K562 (cell line): ENCODE data around the gene TMEM81. TPM values are rescaled to one million over a fixed set of nuclear protein-coding genes. Genes with fewer than 3 reads are reported as not detected.

Experiments
- CHAMP1 ChIP-seq: fragments of 450-650 bp; IDR thresholded peaks from 2 replicates; pipeline ENCODE4 v1.6.1; 2016; ENCODE audit warnings: mild to moderate bottlenecking
- CTCFL ChIP-seq: IDR thresholded peaks from 2 replicates; pipeline ENCODE4 v1.6.1; 2011; ENCODE audit warnings: borderline replicate concordance, low read depth, mild to moderate bottlenecking, moderate library complexity, low read length; ENCODE audit not compliant: insufficient read depth, poor library complexity, severe bottlenecking
- E4F1 ChIP-seq: fragments of 250-450 bp; sonication (Bioruptor Pico); IDR thresholded peaks from 2 replicates; pipeline ENCODE4 v1.5.0; 2021; ENCODE audit warnings: mild to moderate bottlenecking, borderline replicate concordance
- HDAC1 ChIP-seq, 2 experiments: fragments of 450-650 bp; IDR thresholded peaks; 2 replicates each; pipeline ENCODE4 v1.6.1; 2016 to 2017; ENCODE audit warnings: inconsistent platforms in 1 of 2, mild to moderate bottlenecking in 1 of 2, moderate library complexity in 1 of 2
- HOXB6 ChIP-seq: fragments of 250-450 bp; sonication (Bioruptor Pico); IDR thresholded peaks from 2 replicates; pipeline ENCODE4 v1.5.1; 2022; ENCODE audit warnings: mild to moderate bottlenecking, borderline replicate concordance
- RAD21 ChIP-seq, 2 experiments: fragments of 250-450 bp in 1 of 2; fragments of 450-650 bp in 1 of 2; sonication (Bioruptor Pico) in 1 of 2; formaldehyde crosslinking in 1 of 2; IDR thresholded peaks in 1 of 2; conservative IDR thresholded peaks in 1 of 2; 2 replicates each; pipeline versions ENCODE4 v1.4.0 to v1.8.0; 2020 to 2022; ENCODE audit warnings: mild to moderate bottlenecking in 2 of 2, moderate library complexity in 1 of 2
- THAP12 ChIP-seq: fragments of 250-450 bp; sonication (Bioruptor Pico); IDR thresholded peaks from 2 replicates; pipeline ENCODE4 v1.9.0; 2021; ENCODE audit warnings: mild to moderate bottlenecking, inconsistent platforms
- ZNF282 ChIP-seq: sonication (generic); formaldehyde crosslinking; IDR thresholded peaks from 2 replicates; pipeline ENCODE4 v1.8.1; 2023; ENCODE audit warnings: missing genetic modification reagents
- ZNF592 ChIP-seq: fragments of 450-650 bp; IDR thresholded peaks from 2 replicates; pipeline ENCODE4 v1.6.1; 2017; ENCODE audit warnings: antibody characterized with exemption, mild to moderate bottlenecking
- ZNF695 ChIP-seq: fragments of 450-650 bp; formaldehyde crosslinking; IDR thresholded peaks from 2 replicates; pipeline ENCODE4 v1.4.0; 2020; ENCODE audit warnings: mild to moderate bottlenecking, moderate library complexity
- polyA plus RNA-seq, 8 experiments: library from polyadenylated mRNA; depleted of rRNA in 4 of 8; stranded (reverse) in 5 of 8; unstranded in 3 of 8; fragments of >200 nt; fragmentation: Nextera tagmentation in 2 of 8; fragmentation: Illumina TruSeq in 1 of 8; extraction: Ambion mirVana in 2 of 8; extraction: Trizol in 1 of 8; gene quantifications; 2 replicates each; pipeline versions ENCODE4 v1.2.1 to v1.2.3, GENCODE V29; 2011 to 2014; ENCODE audit warnings: inconsistent platforms in 1 of 8, missing spikeins in 1 of 8
- total RNA-seq, 7 experiments: library from RNA; depleted of rRNA in 6 of 7; stranded (reverse); fragments of >200 nt in 6 of 7; fragmentation: Illumina TruSeq in 2 of 7; extraction: Trizol in 2 of 7; gene quantifications; 2 replicates each; pipeline versions ENCODE4 v1.2.1 to v1.2.3, GENCODE V29; 2011 to 2021; ENCODE audit warnings: low replicate concordance in 1 of 7

The TMEM81 gene
- total and polyA plus RNA-seq, 9 of the 15 experiments (the other 6 are each of a cell fraction or from before 2014, with no cell fraction given) = 3.2 to 6.1 (median 4.4) TPM

- TF ChIP-seq ZNF592 = peak; percentile 89
- TF ChIP-seq CTCFL = peak; percentile 93
- TF ChIP-seq CHAMP1 = peak; percentile 97
- TF ChIP-seq RAD21 (CRISPR knock-in tag; conservative IDR thresholded peaks at IDR 0.05 in 1 of 2, IDR thresholded peaks at IDR 0.05 in 1 of 2) = peak; percentile 65 to 82
- TF ChIP-seq ZNF282 (CRISPR knock-in tag) = no peak
- TF ChIP-seq HDAC1 (IDR thresholded peaks at IDR 0.05) = peak; percentile 90 to 93
- TF ChIP-seq ZNF695 (CRISPR knock-in tag) = no peak
- peak; percentile 89; the same call in 1 of the 2 replicates for TF ChIP-seq HOXB6 (CRISPR knock-in tag)
- TF ChIP-seq E4F1 (CRISPR knock-in tag) = no peak; the same call in 1 of the 2 replicates
- peak; percentile 82 for TF ChIP-seq THAP12 (CRISPR knock-in tag)
Measured at GRCh38 chr1:205121660-205122488, 37.6 kb upstream of the TMEM81 start, which contains the start of gene RBBP5 (continued).
